GM19240 (cell line): ENCODE measurements around the gene CLEC3B.

ENCODE experiments used
- DNase-seq: peaks from one replicate; pipeline ENCODE4 v3.0.0; 2011; ENCODE audit warnings: low spot score; ENCODE audit not compliant: insufficient read length

Gene CLEC3B

DNA sequence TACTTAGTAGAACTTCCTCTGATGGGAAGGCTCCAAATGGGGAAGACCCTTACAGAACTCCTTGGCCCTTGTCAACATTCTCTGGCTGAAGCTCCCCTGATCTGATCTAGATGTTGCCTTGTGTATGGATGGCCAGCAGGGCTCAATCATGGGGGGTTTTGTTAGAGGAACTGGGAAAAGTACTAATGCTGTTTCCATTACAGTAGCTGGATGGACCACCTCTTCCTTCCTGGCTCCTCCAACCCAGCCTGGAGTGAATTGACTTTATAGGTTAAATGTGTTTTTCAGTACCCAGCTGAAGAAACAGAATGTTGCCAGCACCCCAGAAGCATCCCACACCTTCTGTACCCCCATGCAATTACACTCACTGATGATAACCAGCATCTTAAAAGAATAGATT is 22.7 kb upstream of the CLEC3B start:
- no peak for DNase-seq

- no peak for DNase-seq
These were observed 22.2 kb upstream of the CLEC3B start for GRCh38 chr3:45003859-45004258.

GRCh38 chr3:45007091-45007490 is 19.0 kb upstream of the CLEC3B start:
- no peak for DNase-seq

DNA sequence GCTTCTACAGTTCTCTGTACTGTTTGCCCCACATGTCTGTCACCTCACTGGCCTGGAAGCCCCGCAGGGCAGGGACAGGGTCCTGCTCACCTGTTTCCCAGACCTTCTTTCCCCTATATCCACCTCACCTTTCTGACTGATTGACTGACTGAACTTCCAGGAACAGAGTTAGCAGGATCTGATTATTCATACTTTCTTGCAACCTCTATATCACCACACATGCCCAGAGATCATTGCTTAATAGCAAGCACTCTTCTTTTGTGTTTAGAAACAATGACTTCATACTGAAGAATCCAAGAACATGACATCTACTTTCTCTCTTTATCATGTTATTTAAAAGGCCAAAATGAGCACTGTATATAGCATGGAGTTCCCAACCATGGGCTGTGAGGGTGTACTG is 18.0 kb upstream of the CLEC3B start:
- DNase-seq = no peak

DNA sequence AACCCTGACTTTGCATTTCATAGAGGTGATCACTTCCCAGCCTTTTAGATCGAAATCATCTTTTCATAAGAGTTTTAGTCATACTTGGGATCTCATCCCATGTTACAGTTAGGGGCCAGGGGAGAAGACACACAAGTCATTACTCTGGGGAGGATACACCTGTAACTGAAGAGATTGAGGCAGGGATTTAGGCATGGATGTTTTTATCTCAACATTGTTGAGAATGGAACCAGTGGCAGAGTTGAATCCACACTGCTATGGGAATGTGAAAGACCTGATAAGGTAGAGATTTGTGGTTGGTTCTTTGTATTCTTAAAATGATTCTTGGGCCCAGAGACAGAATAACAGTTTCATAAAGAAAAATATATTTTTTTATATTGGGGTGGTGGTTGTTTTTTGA is 16.2 kb upstream of the CLEC3B start:
- DNase-seq = no peak

- DNase-seq = no peak
These were observed 15.2 kb upstream of the CLEC3B start for GRCh38 chr3:45010811-45011333.

DNA sequence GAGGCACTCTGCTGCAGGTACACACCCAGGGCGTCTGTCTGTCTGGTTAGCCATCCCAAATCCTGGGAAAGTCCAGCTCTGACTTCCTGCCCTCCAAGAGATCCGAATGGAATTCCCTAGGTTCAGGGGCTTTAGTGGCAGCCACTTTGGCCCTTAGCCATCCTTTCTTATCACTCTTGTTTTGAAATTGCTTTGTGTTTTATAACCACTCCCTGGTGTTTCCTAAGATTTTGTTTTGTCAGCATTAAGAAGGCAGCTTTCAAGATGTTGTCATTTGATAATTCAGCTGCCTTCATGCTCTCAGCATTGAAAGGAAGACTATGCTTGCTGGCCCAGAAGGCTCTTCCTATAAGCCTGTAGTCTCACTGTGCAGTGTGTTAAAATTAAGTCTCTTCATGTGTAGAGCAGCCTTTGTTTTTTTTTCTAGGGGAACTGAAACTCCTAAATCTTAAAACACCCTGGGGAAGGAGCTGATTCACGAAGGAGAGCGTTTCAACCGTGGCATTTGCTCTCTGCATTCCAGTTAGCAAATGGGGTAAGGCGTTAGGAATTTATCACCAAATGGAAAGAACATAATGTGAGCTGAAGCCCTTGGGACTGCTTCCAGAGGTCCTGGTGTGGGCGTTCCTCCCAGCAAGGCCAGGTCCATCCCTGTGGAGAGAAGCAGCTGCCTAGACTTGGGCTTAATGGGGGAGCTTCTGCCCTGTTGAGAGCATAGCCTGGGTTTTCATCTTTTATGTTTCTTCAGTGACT is 14.2 kb upstream of the CLEC3B start:
- DNase-seq = no peak

DNA sequence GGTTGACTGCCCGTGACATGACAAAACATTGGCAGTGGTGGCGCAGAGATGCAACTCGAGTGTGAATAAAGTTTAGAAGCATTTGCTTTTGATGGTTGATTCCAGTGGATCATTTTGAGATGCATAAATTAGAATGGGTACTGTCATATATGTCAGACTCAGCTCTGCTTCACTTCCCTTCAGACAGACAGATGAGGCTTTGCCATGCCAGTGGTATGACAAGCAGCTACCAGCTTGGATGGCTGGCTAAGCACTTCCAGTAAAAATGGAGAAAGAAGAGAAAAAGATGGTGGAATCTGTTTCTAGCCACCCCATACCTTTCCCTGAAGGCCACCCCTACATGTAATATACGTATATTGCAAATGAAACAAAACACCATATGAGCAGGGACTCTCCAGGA is 13.5 kb upstream of the CLEC3B start:
- no peak for DNase-seq

DNA sequence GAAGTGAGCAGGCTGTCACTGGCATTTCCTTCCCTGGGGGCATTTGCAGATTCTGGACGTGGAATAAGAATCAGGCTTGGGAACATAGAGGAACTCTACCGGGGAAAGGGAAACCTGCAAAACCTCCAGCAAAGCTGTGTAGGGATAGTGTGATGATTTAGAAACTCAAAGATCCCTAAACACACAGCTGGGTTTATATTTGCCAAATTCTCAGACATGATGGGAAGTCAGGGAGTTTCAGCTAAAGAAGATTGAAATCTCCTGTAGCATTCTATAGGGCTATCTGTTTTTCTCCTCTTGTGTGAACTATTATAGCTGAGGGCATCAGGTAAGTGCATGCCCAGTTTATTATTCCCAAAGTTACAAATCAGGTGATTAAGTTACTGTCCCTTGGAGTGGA is 9.2 kb upstream of the CLEC3B start:
- no peak for DNase-seq

DNA sequence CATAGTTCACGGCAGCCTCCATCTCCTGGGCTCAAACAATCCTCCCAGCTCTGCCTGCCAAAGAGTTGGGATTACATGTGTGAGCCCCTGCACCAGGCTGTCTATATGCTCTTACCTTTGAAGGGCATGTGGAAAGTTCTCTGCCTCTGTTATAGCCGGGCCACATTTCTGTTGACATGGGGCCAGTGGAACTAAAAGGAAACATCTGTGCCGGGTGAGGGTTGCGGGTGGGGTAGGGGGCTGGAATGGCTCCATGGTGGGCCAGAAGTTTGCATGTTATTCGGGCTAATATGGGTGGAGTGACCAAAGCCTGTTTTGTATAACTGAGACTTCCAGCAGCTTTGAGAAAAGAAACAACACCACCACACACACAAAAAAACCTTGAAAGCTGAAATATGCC is 8.3 kb upstream of the CLEC3B start:
- DNase-seq = no peak

DNA sequence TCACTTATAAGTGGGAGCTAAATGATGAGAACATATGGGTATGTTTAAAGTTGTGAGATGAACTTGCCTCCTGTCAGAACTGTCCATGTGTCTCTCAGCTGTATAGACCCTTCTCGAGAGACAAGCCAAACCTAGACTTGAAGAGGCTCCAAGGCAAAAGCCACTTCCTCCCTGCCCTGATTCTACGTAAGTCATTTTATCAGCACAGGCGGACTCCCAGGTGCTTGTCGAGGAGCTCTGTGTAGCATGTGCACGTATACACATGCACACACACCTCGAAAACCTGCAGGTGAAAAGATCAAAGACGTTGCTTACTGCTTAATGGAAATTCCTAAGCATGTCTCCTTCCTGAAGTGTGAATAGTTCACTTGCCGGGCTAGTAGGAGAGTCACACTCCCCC is 5.6 kb upstream of the CLEC3B start:
- no peak for DNase-seq

DNA sequence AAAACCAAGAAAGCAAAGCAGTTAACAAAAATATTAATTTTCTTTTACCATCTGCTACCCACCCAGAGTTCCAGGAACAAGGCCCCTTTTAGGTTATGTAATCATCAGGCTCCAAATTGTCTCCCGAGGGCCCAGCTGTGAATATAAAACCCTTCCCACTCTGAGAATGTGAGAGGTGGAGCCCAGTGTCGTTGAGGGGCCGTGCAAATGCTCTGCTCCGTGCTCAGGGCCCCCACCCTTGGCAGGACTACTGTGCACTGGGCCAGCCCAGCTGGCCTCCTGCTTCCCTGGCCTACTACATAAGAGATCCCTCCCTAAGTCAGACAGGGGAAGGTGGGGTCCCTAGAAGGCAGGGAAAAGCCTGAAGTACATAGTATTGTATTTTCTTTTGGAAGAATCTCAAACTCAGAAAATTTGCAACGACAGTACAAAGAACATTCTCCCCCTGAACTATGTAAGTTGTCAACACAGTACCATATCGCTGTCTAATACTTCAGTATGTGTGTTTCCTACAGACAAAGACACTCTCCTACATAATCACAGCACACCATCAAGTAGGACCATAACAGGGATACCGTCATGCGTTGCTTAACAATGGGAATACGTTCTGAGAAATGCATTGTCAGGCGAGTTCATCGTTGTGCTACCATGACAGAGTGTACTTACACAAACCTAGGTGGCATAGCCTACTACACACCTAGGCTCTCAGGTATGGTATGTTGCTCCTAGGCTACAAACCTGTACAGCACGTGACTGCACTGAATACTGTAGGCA is 4.4 kb upstream of the CLEC3B start:
- DNase-seq = no peak

DNA sequence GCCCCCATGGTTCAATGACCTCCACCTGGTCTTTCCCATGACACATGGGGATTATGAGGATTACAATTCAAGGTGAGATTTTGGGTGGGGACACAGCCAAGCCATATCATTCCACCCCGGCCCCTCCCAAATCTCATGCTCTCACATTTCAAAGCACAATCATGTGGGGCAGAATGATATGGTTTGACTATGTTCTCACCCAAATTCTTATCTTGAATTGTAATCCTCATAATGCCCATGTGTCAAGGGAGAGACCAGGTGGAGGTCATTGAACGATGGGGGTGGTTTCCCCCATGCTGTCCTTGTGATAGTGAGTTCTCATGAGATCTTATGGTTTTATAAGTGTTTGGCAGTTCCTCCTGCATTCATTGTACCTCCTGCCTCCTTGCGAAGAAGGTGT is 2.4 kb upstream of the CLEC3B start:
- no peak for DNase-seq

- DNase-seq = no peak
These were observed 1.4 kb upstream of the CLEC3B start for GRCh38 chr3:45024542-45025255.

- no peak for DNase-seq
These were observed 854 bp downstream of the CLEC3B start for GRCh38 chr3:45026957-45027356.

- DNase-seq = no peak
These were observed 1.3 kb downstream of the CLEC3B start for GRCh38 chr3:45027441-45027840.

DNA sequence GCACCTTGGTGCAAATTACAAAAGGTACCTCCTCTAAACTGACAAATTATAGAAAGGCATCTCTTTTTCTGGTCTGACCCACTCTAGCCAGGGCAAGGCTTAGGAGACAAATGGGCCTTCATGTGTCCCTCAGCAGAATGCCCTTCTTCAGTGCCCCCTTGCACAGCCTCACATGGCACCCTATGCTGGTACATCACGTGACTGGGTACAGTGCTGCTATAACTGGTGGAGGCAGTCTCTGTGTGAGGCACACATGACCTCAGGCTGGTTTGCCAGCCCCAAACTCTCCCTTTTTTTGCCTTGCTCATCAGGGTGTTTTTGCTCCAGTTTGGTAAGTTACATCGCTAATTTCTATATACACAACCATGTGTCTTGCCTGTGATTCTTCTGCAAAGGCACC is 3.1 kb downstream of the CLEC3B start:
- no peak for DNase-seq

- no peak for DNase-seq
These were observed 3.6 kb downstream of the CLEC3B start for GRCh38 chr3:45029661-45030060.

- DNase-seq = no peak
These were observed 5.4 kb downstream of the CLEC3B start for GRCh38 chr3:45031531-45031930.

DNA sequence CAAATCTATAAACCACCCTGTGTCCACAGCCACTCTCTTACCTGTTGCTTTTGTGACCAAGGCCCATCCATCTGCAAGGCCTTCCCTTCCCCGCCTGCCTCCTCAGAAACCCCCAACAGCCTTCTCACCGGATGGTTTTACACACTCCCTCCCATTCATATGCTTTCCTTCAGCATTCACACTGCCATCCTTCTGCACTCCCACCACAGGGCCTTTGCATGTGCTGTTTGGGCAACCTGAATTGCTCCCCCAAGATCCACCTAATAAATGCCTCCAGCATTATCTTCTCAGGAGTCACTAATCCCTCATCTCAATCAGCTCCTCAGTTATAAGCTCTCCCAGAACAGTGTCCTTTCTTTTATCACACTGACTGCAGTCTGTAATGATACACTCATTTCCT is 6.0 kb downstream of the CLEC3B start:
- no peak for DNase-seq

DNA sequence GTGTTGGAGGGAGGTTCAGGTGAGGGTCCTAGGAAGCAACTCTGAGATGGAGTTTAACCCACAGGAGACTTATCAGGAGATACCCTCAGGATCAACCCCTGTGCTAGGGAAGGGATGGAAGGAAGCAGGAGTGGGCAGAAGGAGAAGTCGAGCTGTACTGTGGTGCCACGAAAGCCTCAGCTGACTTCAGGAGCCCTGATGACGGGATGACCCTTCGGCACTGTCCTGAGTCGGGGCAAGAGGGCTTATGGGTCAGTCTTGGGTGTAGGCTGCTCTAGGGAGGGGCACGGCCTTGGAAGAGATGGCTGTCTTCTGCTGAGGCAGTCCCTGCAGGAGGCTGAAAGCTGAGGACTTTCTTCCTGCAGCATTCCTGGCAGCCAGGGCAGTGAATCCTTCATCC is 7.7 kb downstream of the CLEC3B start:
- no peak for DNase-seq

GRCh38 chr3:45034612-45035252 is 8.6 kb downstream of the CLEC3B start:
- no peak for DNase-seq
